Measurements from ENCODE around the gene PPP1R3C.

The PPP1R3C gene

GRCh38 chr10:91679296-91679695 is 46.4 kb upstream of the PPP1R3C start:
- Histone ChIP-seq H3K27ac (ENCODE audit: low read depth, low read length) (no peak overlapping the region), H3F3A (ENCODE audit: control insufficient read depth, insufficient read depth) (no peaks in the 10 kb centered on the region), H4K20me1 (ENCODE audit: control insufficient read depth, insufficient read depth, low read depth, low read length) (no peaks in the 10 kb centered on the region), H3K79me2 (ENCODE audit: control insufficient read depth, low read length) (no peaks in the 10 kb centered on the region), H3K9me3 (ENCODE audit: control insufficient read depth, insufficient read depth, low read length) (no peaks in the 10 kb centered on the region), H3K4me1 (ENCODE audit: control insufficient read depth, low read length) (no peaks in the 10 kb centered on the region), H3K9me2 (replicated peaks; ENCODE audit: control insufficient read depth, low read length) (no peaks in the 10 kb centered on the region), H3K27me3 (ENCODE audit: control insufficient read depth, low read length) (peaks cover 2% of the 10 kb centered on the region), H3K4me3 (ENCODE audit: low read length) (no peak overlapping the region), H3K36me3 (ENCODE audit: control insufficient read depth, low read length) (no peaks in the 10 kb centered on the region), H3K4me2 (ENCODE audit: low read length) (no peak overlapping the region)
- TF ChIP-seq EZH2phosphoT487 (IDR thresholded peaks at IDR 0.05; ENCODE audit: borderline replicate concordance, low read length), result no peak
- TF ChIP-seq, protein P1, sequence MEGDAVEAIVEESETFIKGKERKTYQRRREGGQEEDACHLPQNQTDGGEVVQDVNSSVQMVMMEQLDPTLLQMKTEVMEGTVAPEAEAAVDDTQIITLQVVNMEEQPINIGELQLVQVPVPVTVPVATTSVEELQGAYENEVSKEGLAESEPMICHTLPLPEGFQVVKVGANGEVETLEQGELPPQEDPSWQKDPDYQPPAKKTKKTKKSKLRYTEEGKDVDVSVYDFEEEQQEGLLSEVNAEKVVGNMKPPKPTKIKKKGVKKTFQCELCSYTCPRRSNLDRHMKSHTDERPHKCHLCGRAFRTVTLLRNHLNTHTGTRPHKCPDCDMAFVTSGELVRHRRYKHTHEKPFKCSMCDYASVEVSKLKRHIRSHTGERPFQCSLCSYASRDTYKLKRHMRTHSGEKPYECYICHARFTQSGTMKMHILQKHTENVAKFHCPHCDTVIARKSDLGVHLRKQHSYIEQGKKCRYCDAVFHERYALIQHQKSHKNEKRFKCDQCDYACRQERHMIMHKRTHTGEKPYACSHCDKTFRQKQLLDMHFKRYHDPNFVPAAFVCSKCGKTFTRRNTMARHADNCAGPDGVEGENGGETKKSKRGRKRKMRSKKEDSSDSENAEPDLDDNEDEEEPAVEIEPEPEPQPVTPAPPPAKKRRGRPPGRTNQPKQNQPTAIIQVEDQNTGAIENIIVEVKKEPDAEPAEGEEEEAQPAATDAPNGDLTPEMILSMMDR (IDR thresholded peaks at IDR 0.05; ENCODE audit: low read depth, low read length, poor library complexity, severe bottlenecking), result no peak

GRCh38 chr10:91677911-91678310 is 45.0 kb upstream of the PPP1R3C start:
- Histone ChIP-seq H3K79me2 (ENCODE audit: control insufficient read depth, low read length) (no peaks in the 10 kb centered on the region), H3F3A (ENCODE audit: control insufficient read depth, insufficient read depth) (no peaks in the 10 kb centered on the region), H3K9me3 (ENCODE audit: control insufficient read depth, insufficient read depth, low read length) (no peaks in the 10 kb centered on the region), H3K4me3 (ENCODE audit: low read length) (no peak overlapping the region), H3K4me2 (ENCODE audit: low read length) (no peak overlapping the region), H3K36me3 (ENCODE audit: control insufficient read depth, low read length) (no peaks in the 10 kb centered on the region), H3K4me1 (ENCODE audit: control insufficient read depth, low read length) (no peaks in the 10 kb centered on the region), H3K27ac (ENCODE audit: low read depth, low read length) (no peak overlapping the region), H3K9me2 (replicated peaks; ENCODE audit: control insufficient read depth, low read length) (no peaks in the 10 kb centered on the region), H4K20me1 (ENCODE audit: control insufficient read depth, insufficient read depth, low read depth, low read length) (no peaks in the 10 kb centered on the region), H3K27me3 (ENCODE audit: control insufficient read depth, low read length) (peaks cover 2% of the 10 kb centered on the region; the same call in 1 of the 2 replicates)
- TF ChIP-seq EZH2phosphoT487 (IDR thresholded peaks at IDR 0.05; ENCODE audit: borderline replicate concordance, low read length), result no peak
- TF ChIP-seq, protein P1 (IDR thresholded peaks at IDR 0.05; ENCODE audit: low read depth, low read length, poor library complexity, severe bottlenecking), result no peak

DNA sequence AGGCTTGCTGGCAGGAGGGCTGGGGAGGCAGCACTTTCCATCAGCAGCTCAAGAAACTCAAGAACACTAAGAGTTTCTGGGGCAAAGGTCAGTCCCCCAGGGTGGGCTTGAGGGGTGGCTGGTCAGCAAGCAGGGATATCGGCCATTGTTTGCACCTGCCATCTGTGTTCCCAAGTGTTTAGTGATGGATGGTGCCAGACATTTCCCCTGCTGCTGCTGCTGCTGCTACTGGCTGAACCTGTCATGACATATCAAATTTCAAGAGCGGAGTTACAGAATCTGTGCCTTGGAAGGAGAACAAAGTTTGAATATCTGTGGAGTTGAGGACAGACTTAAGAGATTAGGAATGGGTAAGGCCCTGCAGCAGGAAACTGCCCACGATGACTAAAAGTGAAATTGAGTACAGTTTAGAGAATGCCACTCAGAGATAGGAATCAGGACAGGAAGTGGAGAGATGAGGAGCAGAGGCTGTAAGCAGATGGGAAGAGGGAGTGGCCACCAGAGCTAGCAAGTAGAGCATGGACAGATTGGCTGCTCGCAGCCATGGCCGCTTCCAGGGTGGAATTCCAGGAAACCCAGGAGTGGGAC is 39.2 kb upstream of the PPP1R3C start:
- Histone ChIP-seq H3K36me3 (ENCODE audit: control insufficient read depth, low read length) (no peaks in the 10 kb centered on the region), H3K4me3 (ENCODE audit: low read length) (no peak overlapping the region), H3F3A (ENCODE audit: control insufficient read depth, insufficient read depth) (no peaks in the 10 kb centered on the region), H3K9me2 (replicated peaks; ENCODE audit: control insufficient read depth, low read length) (no peaks in the 10 kb centered on the region), H3K27ac (ENCODE audit: low read depth, low read length) (no peak overlapping the region), H3K27me3 (ENCODE audit: control insufficient read depth, low read length) (no peaks in the 10 kb centered on the region), H3K9me3 (ENCODE audit: control insufficient read depth, insufficient read depth, low read length) (no peaks in the 10 kb centered on the region), H4K20me1 (ENCODE audit: control insufficient read depth, insufficient read depth, low read depth, low read length) (no peaks in the 10 kb centered on the region), H3K4me1 (ENCODE audit: control insufficient read depth, low read length) (no peaks in the 10 kb centered on the region), H3K79me2 (ENCODE audit: control insufficient read depth, low read length) (no peaks in the 10 kb centered on the region), H3K4me2 (ENCODE audit: low read length) (no peak overlapping the region)
- TF ChIP-seq EZH2phosphoT487 (IDR thresholded peaks at IDR 0.05; ENCODE audit: borderline replicate concordance, low read length), result no peak
- TF ChIP-seq, protein P1 (IDR thresholded peaks at IDR 0.05; ENCODE audit: low read depth, low read length, poor library complexity, severe bottlenecking), result no peak

Data from DOHH2 (cell line).